Glutamatergic neuron (in vitro differentiated cells): ENCODE measurements around the gene SLC6A4. TPM values are rescaled to one million over a fixed set of nuclear protein-coding genes. Genes with fewer than 3 reads are reported as not detected.
A peak's percentile ranks its signal among the peaks of the same experiment; 100 is the strongest.

Experiments
- DNase-seq: peaks from one replicate; pipeline ENCODE4 v3.0.0; 2022
- H3K27ac Mint-ChIP-seq: one replicate; pipeline ENCODE4 v1.8.0; 2020; ENCODE audit warnings: mild to moderate bottlenecking, mixed read lengths, inconsistent platforms; ENCODE audit not compliant: unreplicated experiment
- H3K27me3 Mint-ChIP-seq: one replicate; pipeline ENCODE4 v1.8.0; 2020; ENCODE audit warnings: mild to moderate bottlenecking, moderate library complexity, mixed read lengths, inconsistent platforms; ENCODE audit not compliant: unreplicated experiment
- H3K36me3 Mint-ChIP-seq: one replicate; pipeline ENCODE4 v1.8.0; 2020; ENCODE audit warnings: mild to moderate bottlenecking, mixed read lengths, inconsistent platforms; ENCODE audit not compliant: unreplicated experiment
- H3K4me1 Mint-ChIP-seq: one replicate; pipeline ENCODE4 v1.8.0; 2020; ENCODE audit warnings: mild to moderate bottlenecking, low read depth, mixed read lengths, inconsistent platforms; ENCODE audit not compliant: unreplicated experiment
- H3K4me3 Mint-ChIP-seq: one replicate; pipeline ENCODE4 v1.8.0; 2020; ENCODE audit warnings: mild to moderate bottlenecking, mixed read lengths, inconsistent platforms; ENCODE audit not compliant: unreplicated experiment
- H3K9me3 Mint-ChIP-seq: one replicate; pipeline ENCODE4 v1.8.0; 2020; ENCODE audit warnings: mild to moderate bottlenecking, moderate library complexity, mixed read lengths, inconsistent platforms; ENCODE audit not compliant: unreplicated experiment
- long read RNA-seq: library from polyadenylated mRNA; unstranded; transcript quantifications from one replicate; pipeline ENCODE4 v2.0.0, GENCODE V29; 2020; ENCODE audit not compliant: unreplicated experiment
- total RNA-seq: library from RNA; stranded (reverse); fragmentation: NEBNext Ultra II Directional; extraction: Animal tissue kit (Norgen Biotek cat#: 25700); gene quantifications from one replicate; pipeline ENCODE4 v1.2.1, GENCODE V29; 2021; ENCODE audit not compliant: unreplicated experiment
- TF ChIP-seq, protein P1 (sequence below): fragments of 200-600 bp; sonication (generic); IDR thresholded peaks from one replicate; pipeline ENCODE4 v1.5.0; 2021; ENCODE audit not compliant: partially characterized antibody, unreplicated experiment

Gene SLC6A4
- not detected for total RNA-seq
- long read RNA-seq: 0 reads

DNA sequence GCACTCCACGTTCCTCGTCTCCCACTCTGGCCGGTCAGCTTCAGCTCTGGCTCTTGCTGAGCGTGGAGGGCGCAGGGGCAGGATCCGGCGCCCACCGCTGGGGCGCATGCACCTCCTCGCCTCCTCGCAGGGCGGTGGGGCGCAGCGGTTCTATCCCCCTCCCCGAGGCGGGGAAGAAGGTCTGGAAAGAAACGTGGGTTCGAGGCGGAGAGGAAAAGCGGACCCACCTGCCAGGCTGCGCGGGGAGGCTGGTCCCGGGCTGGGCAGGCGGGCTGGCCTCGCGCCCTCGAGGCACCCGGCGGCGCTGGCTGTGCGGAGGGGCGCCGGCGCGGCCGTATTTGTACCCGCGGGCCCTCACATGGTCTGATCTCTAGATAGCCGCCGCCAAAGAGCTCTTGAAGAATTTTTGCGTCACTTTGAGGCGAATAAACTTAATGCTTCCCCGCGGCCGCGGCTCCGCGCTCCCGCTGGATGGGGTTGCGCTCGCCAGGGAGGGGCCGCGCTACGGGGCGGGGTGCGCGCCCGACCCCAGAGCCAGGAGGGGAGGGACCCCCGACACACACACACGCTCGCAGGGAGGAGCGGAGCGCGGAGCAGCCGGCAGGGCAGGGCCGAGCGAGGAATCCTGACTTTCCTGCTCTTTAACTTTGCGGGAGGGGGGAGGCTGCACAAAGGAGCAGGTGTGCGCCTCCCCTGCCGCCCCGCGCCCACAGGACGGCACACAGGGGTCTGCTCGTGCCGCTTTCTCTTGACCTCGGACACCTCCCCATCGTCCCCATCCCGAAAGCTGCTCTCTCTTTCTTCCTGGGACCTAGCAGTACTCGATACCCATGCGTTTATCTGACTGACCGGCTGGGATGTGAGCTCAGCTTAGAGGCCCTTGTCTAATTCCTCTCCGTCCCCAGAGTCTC, at the start of gene SLC6A4:
Gene SLC6A4, minus strand, starts transcription at position 312 of the 911 bp plus-strand sequence. CDS start 13,739 bp downstream, outside the sequence.
- peak; percentile 31 for DNase-seq
- Mint-ChIP-seq H3K4me1 (peaks cover 7% of the 10 kb centered on the region), H3K27me3 (peaks cover 38% of the 10 kb centered on the region), H3K36me3 (peaks cover 8% of the 10 kb centered on the region), H3K27ac (no peak within 1 kb of the TSS), H3K9me3 (peaks cover 3% of the 10 kb centered on the region), H3K4me3 (peak within 1 kb of the TSS; percentile 74)
- TF ChIP-seq, protein P1, sequence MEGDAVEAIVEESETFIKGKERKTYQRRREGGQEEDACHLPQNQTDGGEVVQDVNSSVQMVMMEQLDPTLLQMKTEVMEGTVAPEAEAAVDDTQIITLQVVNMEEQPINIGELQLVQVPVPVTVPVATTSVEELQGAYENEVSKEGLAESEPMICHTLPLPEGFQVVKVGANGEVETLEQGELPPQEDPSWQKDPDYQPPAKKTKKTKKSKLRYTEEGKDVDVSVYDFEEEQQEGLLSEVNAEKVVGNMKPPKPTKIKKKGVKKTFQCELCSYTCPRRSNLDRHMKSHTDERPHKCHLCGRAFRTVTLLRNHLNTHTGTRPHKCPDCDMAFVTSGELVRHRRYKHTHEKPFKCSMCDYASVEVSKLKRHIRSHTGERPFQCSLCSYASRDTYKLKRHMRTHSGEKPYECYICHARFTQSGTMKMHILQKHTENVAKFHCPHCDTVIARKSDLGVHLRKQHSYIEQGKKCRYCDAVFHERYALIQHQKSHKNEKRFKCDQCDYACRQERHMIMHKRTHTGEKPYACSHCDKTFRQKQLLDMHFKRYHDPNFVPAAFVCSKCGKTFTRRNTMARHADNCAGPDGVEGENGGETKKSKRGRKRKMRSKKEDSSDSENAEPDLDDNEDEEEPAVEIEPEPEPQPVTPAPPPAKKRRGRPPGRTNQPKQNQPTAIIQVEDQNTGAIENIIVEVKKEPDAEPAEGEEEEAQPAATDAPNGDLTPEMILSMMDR: no peak

DNA sequence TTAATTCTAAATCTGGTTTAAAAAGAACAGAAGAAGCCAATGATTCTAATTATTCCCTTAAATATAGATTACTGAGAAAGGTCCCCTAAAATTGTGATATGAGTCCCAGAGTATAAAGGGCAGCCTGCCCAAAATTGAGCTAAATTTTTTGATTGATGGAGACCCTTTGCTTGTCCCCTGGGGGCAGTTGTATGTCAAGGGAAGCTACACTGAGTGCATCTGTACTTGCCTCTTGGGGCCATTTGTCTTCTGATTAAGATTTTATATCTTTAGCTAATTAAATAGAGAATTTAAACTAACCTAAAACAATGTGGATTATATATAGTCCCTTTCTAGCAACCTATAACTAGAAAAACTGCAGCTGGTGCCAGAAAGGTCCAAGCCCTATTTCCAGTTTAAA, 43.7 kb upstream of the SLC6A4 start:
- Mint-ChIP-seq H3K4me3 (no peak overlapping the region), H3K27me3 (no peaks in the 10 kb centered on the region), H3K36me3 (no peaks in the 10 kb centered on the region), H3K27ac (no peak overlapping the region), H3K4me1 (no peaks in the 10 kb centered on the region), H3K9me3 (no peaks in the 10 kb centered on the region)
- no peak for DNase-seq
- TF ChIP-seq, protein P1: no peak

DNA sequence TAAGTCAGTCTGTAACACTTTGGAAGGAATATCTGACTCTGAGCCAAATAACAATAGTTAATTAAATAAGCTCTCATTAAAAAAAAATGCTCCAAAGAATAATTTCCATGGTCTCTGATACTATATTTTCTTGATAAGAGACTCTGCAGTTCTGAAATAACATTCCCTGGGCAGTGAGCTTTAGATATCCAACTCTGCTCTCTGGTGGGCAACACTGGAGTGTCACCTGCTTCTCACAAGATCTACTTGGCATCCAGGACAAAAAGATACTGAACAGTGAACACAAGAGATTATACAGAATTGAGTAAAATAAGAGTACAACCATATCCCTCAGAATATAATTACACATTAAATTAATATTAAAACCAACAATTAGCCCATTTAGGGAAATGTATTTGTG, 42.5 kb upstream of the SLC6A4 start:
- DNase-seq: peak; percentile 28
- no peak overlapping the region for H3K4me3 Mint-ChIP-seq
- H3K9me3 Mint-ChIP-seq: no peaks in the 10 kb centered on the region
- H3K27ac Mint-ChIP-seq: no peak overlapping the region
- no peaks in the 10 kb centered on the region for H3K4me1 Mint-ChIP-seq
- H3K27me3 Mint-ChIP-seq: peaks cover 2% of the 10 kb centered on the region
- TF ChIP-seq, protein P1: no peak
- no peaks in the 10 kb centered on the region for H3K36me3 Mint-ChIP-seq

DNA sequence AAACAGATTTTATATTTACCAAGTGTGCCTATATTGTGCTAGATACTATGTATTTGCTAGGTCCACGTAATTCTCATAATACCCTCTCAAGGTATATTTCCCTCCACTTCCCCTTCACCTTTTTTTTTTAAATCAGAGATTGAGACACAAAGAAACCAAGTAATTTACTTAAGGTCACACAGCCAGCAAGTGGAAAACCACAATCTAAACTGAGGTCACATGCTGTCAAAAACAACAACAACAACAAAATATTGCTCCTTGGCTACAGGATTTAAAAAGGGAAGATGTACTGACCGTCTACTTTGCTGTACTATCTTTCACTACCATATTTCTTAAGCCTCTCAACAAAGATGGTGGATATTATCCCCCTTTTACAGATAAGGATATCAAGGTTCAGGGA, 40.4 kb upstream of the SLC6A4 start:
- Mint-ChIP-seq H3K27ac (no peak overlapping the region), H3K36me3 (no peaks in the 10 kb centered on the region), H3K4me1 (no peaks in the 10 kb centered on the region), H3K27me3 (peaks cover 2% of the 10 kb centered on the region), H3K9me3 (no peaks in the 10 kb centered on the region), H3K4me3 (no peak overlapping the region)
- TF ChIP-seq, protein P1: no peak
- DNase-seq: no peak

DNA sequence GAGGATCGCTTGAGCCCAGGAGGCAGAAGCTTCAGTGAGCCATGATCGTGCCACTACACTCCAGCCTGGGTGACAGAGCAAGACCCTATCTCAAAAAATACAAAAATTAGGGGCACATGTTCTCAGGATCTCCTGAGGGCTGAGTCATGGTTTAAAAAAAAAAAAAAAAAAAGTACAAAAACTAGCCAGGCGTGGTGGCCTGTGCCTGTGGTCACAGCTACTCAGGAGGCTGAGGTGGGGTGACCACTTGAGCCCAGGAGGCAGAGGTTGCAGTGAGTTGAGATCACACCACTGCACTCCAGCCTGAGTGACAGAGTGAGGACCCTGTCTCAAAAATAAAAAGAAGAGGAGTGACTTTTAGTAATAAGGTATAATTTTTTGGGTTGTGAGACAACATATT, 39.4 kb upstream of the SLC6A4 start:
- Mint-ChIP-seq H3K27ac (no peak overlapping the region), H3K4me3 (no peak overlapping the region), H3K36me3 (no peaks in the 10 kb centered on the region), H3K4me1 (no peaks in the 10 kb centered on the region), H3K27me3 (peaks cover 2% of the 10 kb centered on the region), H3K9me3 (no peaks in the 10 kb centered on the region)
- no peak for DNase-seq
- TF ChIP-seq, protein P1: no peak
